Activated naive CD4-positive, alpha-beta T cell treated with anti-CD3 and anti-CD28 coated beads, Interleukin-2, amount 50 U/mL, for 16 hours (primary cell): ENCODE data around the gene PLIN4.

Source experiments
- DNase-seq: peaks from one replicate; pipeline ENCODE4 v3.0.0-alpha.2; 2020

PLIN4 gene

DNA sequence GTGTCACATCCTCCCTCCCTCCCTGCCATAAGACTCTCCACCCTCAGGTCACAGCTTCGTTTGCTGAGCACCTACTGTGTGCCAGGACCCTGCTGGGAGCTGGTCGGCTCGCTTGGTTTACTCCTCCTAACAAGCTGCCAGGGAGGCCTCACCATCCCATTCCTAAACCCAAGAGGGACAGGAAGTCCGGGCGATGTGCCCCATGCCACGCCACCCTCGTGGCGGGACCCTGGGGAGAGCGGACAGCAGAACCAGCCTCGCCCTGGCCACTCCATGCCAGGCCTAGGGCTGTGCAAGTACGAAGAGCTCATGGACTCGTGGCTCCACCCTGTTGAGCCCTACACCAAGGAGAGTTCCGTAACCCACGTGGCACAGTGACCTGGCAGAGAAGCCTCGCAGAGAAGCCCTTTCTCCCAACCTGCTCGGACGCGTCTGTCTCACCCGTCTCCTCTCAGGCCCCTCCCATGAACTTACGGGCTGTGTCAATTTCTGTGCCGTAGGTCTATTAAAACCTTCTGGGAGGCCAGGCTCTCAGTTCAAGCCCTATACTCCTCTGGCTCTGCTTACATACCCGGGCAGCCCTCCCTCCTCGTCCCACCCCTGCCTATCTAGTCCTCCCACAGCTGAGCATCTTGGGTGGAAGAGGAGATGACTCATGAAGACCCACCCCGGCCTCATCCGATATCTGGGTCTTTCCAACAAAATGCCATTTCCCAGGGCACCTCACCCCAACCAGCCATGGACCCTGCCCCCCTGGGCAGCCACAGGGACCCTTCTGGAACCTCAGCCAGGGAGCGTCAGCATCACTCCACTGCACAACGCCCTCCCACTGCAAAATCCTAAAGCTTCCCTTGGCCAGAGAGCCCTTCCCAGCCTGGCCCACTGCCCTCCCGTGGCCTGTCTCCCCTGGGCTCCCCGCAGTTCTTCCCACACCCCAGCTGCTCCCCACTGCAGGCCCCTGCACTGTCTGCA, 63.3 kb downstream of the PLIN4 start:
- DNase-seq: no peak

DNA sequence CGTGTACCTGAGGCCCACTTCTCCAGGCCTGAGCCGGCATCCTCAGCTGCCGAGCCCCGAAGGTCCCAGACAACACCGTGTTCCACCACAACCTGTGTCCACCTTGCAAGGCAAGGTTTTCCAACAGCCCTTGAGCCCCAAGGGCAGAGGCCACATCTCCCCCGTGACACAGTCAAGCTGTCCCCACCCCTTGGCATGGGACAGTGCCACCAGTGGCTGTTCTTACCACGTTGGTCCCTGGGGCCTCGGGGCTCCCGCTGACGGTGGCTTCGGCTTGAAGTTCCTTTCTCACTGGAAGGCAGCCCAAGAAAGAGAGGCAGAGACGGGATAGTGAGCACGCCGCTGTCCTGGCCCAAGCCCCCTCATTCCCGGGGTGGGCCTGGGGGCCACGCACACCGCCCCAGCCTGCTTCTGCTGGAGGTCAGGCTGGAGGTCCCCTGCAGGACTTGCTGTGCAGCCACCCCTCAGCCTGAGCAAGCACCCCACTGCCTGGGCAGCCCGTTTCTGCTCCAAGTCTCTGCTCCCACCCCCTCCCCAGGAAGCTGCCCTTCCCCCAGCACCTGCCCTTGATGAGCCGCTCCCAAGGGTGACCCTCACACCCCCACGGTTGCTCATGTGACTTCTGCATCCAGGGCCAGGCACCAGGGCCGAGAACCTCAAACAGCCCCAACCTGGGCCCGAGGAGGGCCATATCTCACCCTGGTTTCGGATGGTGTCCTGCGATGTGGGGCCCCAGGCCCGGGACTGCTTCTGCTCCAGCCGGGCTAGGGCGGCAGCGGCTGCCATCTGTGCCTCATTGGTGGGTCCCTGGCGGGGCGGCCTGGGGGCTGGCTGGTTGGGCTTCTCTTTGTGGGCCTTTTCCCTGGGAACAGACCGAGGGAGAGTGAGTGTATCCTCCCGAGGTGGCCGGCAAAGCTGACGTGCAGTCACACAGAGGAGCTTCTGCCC, 64.8 kb downstream of the PLIN4 start:
- DNase-seq: no peak

DNA sequence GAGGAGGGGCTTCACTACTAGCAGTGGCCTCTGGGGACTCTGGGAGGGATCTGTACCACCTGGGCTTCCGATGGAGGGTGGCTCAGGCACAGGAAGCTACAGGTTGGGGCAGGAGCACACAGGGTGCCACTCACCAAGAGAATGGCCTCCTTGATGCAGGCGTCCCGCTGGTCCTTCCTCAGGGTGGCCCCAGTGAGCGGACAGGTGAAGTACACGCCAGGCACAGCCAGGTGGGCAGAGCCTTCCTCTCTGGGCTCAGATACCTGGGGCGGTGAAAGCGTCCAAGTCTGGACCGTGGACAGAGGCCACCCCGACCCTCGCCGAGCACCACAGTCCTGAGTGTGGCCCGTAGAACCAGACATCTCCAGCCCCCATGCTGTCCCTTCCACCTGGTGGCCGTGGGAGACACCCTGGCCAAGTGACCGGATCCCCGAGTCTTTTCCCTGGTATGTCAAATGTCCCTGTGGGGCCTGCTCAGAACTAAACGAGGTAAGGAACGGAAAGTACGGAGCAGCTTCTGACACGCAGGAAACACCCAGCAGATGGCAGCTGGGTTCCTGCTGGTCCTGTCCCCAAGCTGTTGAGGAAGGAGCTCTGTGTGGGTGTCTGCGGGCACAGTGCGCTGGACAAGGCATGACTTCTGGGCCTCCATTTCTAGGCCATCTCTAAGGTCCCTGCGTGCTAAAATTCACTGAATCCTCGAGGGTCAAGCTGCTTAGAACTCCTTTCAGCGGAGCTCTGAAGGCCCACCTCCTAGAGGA, 65.9 kb downstream of the PLIN4 start:
- DNase-seq: no peak
